ENCODE measurements around the gene RHOG. TPM values are rescaled to one million over a fixed set of nuclear protein-coding genes. Genes with fewer than 3 reads are reported as not detected.

The RHOG gene
- total and polyA plus RNA-seq, 9 of the 15 experiments (the other 6 are each of a cell fraction or from before 2014, with no cell fraction given), result 22.6 to 162 (median 80.3) TPM

- TF ChIP-seq ZNF398 (CRISPR knock-in tag; IDR thresholded peaks at IDR 0.05), result no peak
- TF ChIP-seq GATAD2A (IDR thresholded peaks at IDR 0.05), result no peak
- no peak for TF ChIP-seq ZNF217 (CRISPR knock-in tag; IDR thresholded peaks at IDR 0.05)
- TF ChIP-seq ZNF239 (CRISPR knock-in tag; IDR thresholded peaks at IDR 0.05), result no peak
- no peak for TF ChIP-seq MIER1 (IDR thresholded peaks at IDR 0.05; ENCODE audit: low read depth)
- TF ChIP-seq MLLT1 (IDR thresholded peaks at IDR 0.05), result no peak; a peak in 1 of 4 replicates
- TF ChIP-seq TEAD4 (IDR thresholded peaks at IDR 0.05; ENCODE audit: low read length), result peak; percentile 63
- no peak for TF ChIP-seq TEAD4 (CRISPR knock-in tag; IDR thresholded peaks at IDR 0.05; ENCODE audit: borderline replicate concordance)
- 0 out of 2 replicates have a peak, but pooled peaks have one; percentile 2 for TF ChIP-seq POLR2H (tag; IDR thresholded peaks at IDR 0.05; ENCODE audit: low read depth)
- TF ChIP-seq HDAC1 (IDR thresholded peaks at IDR 0.05), result no peak
- no peak for TF ChIP-seq ZNF316 (IDR thresholded peaks at IDR 0.05)
- peak; percentile 46 for TF ChIP-seq MEIS2 (IDR thresholded peaks at IDR 0.05; ENCODE audit: partially characterized antibody)
- TF ChIP-seq ARID2 (IDR thresholded peaks at IDR 0.05), result 0 out of 2 replicates have a peak, but pooled peaks have one; percentile 59
- TF ChIP-seq FOXM1 (IDR thresholded peaks at IDR 0.05; ENCODE audit: low read depth), result no peak
- TF ChIP-seq FOXM1 (CRISPR knock-in tag; IDR thresholded peaks at IDR 0.05; ENCODE audit: low read depth), result peak; percentile 10; the same call in 1 of the 2 replicates
- TF ChIP-seq SREBF1 (IDR thresholded peaks at IDR 0.05; ENCODE audit: borderline replicate concordance, low read depth, low read length), result no peak
- TF ChIP-seq NR2C2 (CRISPR knock-in tag; IDR thresholded peaks at IDR 0.05), result no peak
- TF ChIP-seq NR2C2 (tag; IDR thresholded peaks at IDR 0.05), result no peak; the same call in 1 of the 2 replicates
- no peak for TF ChIP-seq MAFF (IDR thresholded peaks at IDR 0.05; ENCODE audit: low read length)
- no peak for TF ChIP-seq ZNF551 (CRISPR knock-in tag; IDR thresholded peaks at IDR 0.05)
- TF ChIP-seq RBBP5 (IDR thresholded peaks at IDR 0.05; ENCODE audit: borderline replicate concordance, insufficient read depth, low read length, poor library complexity, severe bottlenecking), result no peak
- TF ChIP-seq MBD2 (IDR thresholded peaks at IDR 0.05; ENCODE audit: borderline replicate concordance, low read depth), result no peak
- TF ChIP-seq MCM2 (IDR thresholded peaks at IDR 0.05; ENCODE audit: low read depth), result no peak
- TF ChIP-seq DNMT1 (IDR thresholded peaks at IDR 0.05), result 0 out of 2 replicates have a peak, but pooled peaks have one; percentile 33
- no peak for TF ChIP-seq NR4A1 (CRISPR knock-in tag; IDR thresholded peaks at IDR 0.05)
- TF ChIP-seq NR4A1 (tag; IDR thresholded peaks at IDR 0.05), result no peak
- TF ChIP-seq RBM34 (IDR thresholded peaks at IDR 0.05; ENCODE audit: borderline replicate concordance, insufficient read depth, low read length), result no peak
- no peak for TF ChIP-seq HNRNPLL (IDR thresholded peaks at IDR 0.05; ENCODE audit: low read depth, low read length, poor library complexity, severe bottlenecking)
- TF ChIP-seq ZNF77 (CRISPR knock-in tag; IDR thresholded peaks at IDR 0.05), result no peak
- TF ChIP-seq ZNF133 (CRISPR knock-in tag; IDR thresholded peaks at IDR 0.05), result no peak
These were observed 15.9 kb downstream of the RHOG start (continued) for GRCh38 chr11:3824714-3825472.

Data from K562 (cell line).